ENCODE results near the gene TGFB3. TPM values are rescaled to one million over a fixed set of nuclear protein-coding genes. Genes with fewer than 3 reads are reported as not detected.

Gene TGFB3
- total RNA-seq = 27.2 TPM
- long read RNA-seq, transcript TGFB3-201 (7 exons, 2,522 nt) = major isoform, 19 of 25 reads
- long read RNA-seq, partial matches to known transcripts = 3 of 25 reads
- long read RNA-seq, other reads (novel, unspliced or antisense) = 2 of 25 reads

GRCh38 chr14:75981426-75982265, at the start of gene TGFB3:
TSS of gene TGFB3 (minus strand) at chr14:75981995. CDS start at chr14:75980893, 1,102 bp downstream.
- intact Hi-C loops (cut with micrococcal nuclease) = loop anchor here (5.0 to 10.0 kb wide), 2 partner anchors 74 to 267 kb away; no protein-coding TSS in a partner anchor
- H3K4me3 ChIP-seq = peak within 1 kb of the TSS; percentile 87
- peak; percentile 79 for DNase-seq
- no peaks in the 10 kb centered on the region for H3K9me3 ChIP-seq (replicated peaks)
- no peaks in the 10 kb centered on the region for H3K27me3 ChIP-seq (ENCODE audit: low read depth)
- no peaks in the 10 kb centered on the region for H3K36me3 ChIP-seq
- H3K4me1 ChIP-seq = peaks cover 75% of the 10 kb centered on the region
- peak within 1 kb of the TSS; percentile 95 for H3K27ac ChIP-seq (replicated peaks)
- TF ChIP-seq CTCF (IDR thresholded peaks at IDR 0.05; ENCODE audit: borderline replicate concordance) = no peak

- peaks cover 13% of the 10 kb centered on the region for H3K9me3 ChIP-seq (replicated peaks)
- peaks cover 38% of the 10 kb centered on the region for H3K36me3 ChIP-seq
- no peak overlapping the region for H3K4me3 ChIP-seq
- intact Hi-C loops (cut with micrococcal nuclease) = no loop called here
- no peaks in the 10 kb centered on the region for H3K27me3 ChIP-seq (ENCODE audit: low read depth)
- no peak for TF ChIP-seq CTCF (IDR thresholded peaks at IDR 0.05; ENCODE audit: borderline replicate concordance)
- no peak overlapping the region for H3K27ac ChIP-seq (replicated peaks)
- H3K4me1 ChIP-seq = peaks cover 19% of the 10 kb centered on the region
- no peak for DNase-seq
Measured at GRCh38 chr14:76024211-76024907, 42.6 kb upstream of the TGFB3 start.

- DNase-seq = no peak
- intact Hi-C loops (cut with micrococcal nuclease) = no loop called here
- peaks cover 44% of the 10 kb centered on the region for H3K36me3 ChIP-seq
- peaks cover 19% of the 10 kb centered on the region for H3K4me1 ChIP-seq
- peaks cover 14% of the 10 kb centered on the region for H3K9me3 ChIP-seq (replicated peaks)
- no peak for TF ChIP-seq CTCF (IDR thresholded peaks at IDR 0.05; ENCODE audit: borderline replicate concordance)
- no peaks in the 10 kb centered on the region for H3K27me3 ChIP-seq (ENCODE audit: low read depth)
- H3K27ac ChIP-seq (replicated peaks) = no peak overlapping the region
- no peak overlapping the region for H3K4me3 ChIP-seq
Measured at GRCh38 chr14:76023757-76024156, 42.0 kb upstream of the TGFB3 start.

- no peak overlapping the region for H3K27ac ChIP-seq (replicated peaks)
- DNase-seq = no peak
- H3K9me3 ChIP-seq (replicated peaks) = peaks cover 22% of the 10 kb centered on the region
- no peak overlapping the region for H3K4me3 ChIP-seq
- peaks cover 46% of the 10 kb centered on the region for H3K36me3 ChIP-seq
- H3K4me1 ChIP-seq = peaks cover 19% of the 10 kb centered on the region
- no peaks in the 10 kb centered on the region for H3K27me3 ChIP-seq (ENCODE audit: low read depth)
- intact Hi-C loops (cut with micrococcal nuclease) = no loop called here
- no peak for TF ChIP-seq CTCF (IDR thresholded peaks at IDR 0.05; ENCODE audit: borderline replicate concordance)
Measured at GRCh38 chr14:76022991-76023390, 41.2 kb upstream of the TGFB3 start.

- peaks cover 23% of the 10 kb centered on the region for H3K9me3 ChIP-seq (replicated peaks)
- TF ChIP-seq CTCF (IDR thresholded peaks at IDR 0.05; ENCODE audit: borderline replicate concordance) = no peak
- no peaks in the 10 kb centered on the region for H3K27me3 ChIP-seq (ENCODE audit: low read depth)
- H3K4me1 ChIP-seq = peaks cover 16% of the 10 kb centered on the region
- no peak overlapping the region for H3K27ac ChIP-seq (replicated peaks)
- H3K4me3 ChIP-seq = no peak overlapping the region
- peaks cover 52% of the 10 kb centered on the region for H3K36me3 ChIP-seq
- DNase-seq = no peak
- intact Hi-C loops (cut with micrococcal nuclease) = no loop called here
Measured at GRCh38 chr14:76019676-76020075, 37.9 kb upstream of the TGFB3 start.

Data from left ventricle myocardium inferior (tissue), 1 donor.